ENCODE measurements around the gene ZNF75A.

The ZNF75A gene

DNA sequence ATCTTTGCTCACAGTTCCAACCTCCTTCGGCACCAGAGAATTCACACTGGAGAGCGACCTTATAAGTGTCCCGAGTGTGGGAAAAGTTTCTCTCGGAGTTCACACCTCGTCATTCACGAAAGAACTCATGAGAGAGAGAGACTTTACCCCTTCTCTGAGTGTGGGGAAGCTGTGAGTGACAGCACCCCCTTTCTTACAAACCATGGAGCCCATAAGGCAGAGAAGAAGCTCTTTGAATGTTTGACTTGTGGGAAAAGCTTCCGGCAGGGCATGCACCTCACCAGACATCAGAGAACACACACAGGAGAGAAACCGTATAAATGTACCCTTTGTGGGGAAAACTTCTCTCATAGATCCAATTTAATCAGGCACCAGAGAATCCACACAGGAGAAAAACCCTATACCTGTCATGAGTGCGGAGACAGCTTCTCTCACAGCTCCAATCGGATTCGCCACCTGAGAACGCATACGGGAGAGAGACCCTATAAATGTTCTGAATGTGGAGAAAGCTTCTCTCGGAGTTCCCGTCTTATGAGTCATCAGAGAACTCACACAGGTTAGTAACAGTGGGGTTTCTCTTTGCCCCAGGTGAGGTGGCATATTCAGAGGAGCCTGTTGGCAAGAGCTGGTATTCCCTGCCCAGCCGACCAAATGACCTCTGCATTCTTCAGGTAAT, 15.2 kb upstream of the ZNF75A start:
- DNase-seq: no peak

DNA sequence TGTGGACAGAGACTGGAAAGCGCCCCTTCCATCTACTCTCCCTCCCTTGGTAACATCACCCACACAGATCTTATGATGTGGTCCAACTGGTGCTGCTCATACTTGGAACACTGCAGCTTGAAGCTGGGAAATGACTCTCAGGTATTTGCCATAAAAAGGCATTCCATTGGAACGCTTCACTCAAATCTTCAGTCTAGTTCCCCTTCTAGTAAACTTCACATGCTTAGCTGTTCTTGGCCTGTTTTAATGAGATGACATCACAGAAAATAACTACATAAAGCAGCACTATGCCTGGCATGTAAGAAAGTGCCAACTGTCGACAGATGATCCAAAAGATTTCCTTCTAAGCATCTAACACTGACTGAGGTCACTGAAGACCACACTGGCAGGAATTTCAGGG, 12.7 kb upstream of the ZNF75A start:
- DNase-seq: no peak

DNA sequence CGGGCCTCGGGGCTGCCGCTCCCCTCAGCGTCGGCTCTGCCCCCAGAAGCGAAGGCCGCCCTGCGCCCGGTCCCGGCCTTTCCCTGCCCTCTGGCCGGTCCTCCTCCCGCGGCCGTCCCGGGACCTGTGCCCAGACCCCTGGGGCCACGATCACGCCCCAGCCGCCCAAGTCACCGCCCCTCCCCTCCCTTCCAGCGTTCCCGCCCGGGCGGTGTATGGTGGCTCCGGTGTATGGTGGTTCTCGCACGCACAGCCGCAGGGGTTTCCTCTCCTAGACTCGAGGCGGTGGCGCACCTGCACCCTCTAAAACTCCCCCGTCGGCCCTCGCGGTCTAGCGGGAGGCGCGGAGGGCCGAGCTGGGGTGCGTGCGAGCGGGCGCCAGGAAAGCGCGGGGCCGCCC, 10.1 kb upstream of the ZNF75A start:
- DNase-seq: no peak

DNA sequence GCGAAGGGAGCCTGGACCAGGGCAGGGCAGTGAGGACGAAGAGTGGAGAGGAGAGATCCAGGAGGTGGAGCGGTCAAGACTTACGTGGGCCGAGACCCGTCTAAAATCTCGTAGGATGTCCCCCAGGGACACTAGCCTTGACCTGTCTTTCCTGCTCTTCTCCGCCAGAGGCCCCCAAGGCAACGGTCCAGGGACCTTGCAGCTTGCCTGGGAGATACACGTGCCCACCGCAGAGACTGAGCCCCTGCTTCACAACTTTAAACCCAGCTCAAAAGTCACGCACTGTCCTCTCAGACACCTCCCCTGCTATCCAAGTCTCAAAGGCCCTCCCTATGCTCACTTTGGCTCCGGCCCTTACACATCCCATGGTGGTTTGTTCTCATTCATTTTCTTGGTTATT, 9.5 kb upstream of the ZNF75A start:
- DNase-seq: no peak

DNA sequence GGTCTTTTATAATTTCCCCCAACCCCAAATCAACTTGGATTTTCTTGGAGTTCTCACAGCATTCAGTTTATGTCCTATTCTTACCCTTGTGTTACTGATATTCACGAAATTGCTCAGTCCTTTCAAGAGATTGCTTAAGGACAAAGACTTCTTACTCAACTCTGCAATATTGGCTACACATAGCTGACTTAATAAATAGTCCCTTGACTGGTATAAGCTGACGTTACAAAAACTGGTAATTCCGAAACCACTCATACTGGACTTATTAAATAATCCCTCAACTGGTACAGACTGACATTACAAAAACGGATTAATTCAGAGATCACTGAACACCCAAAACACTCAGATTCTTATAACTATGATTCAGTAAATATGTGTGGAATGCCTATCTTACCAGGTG, 927 bp upstream of the ZNF75A start:
- DNase-seq: no peak

DNA sequence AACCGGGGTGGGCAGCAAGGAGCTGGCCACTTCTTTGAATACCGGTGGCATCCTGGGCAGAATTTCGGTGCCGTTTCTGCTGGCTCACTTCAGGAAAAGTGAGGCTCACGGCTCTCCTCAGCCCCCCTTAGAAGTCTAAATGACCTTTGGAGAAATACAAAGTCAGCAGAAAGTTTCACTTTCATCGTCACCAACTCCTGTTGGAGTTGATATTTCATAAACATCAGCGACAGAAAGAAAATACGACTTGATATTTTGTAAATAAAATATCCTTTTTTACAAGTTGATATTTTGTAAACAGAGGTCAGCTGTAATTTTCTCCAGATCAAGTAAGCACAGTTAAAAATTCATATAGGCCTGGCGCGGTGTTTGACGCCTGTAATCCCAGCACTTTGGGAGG, 781 bp downstream of the ZNF75A start:
- DNase-seq: no peak

DNA sequence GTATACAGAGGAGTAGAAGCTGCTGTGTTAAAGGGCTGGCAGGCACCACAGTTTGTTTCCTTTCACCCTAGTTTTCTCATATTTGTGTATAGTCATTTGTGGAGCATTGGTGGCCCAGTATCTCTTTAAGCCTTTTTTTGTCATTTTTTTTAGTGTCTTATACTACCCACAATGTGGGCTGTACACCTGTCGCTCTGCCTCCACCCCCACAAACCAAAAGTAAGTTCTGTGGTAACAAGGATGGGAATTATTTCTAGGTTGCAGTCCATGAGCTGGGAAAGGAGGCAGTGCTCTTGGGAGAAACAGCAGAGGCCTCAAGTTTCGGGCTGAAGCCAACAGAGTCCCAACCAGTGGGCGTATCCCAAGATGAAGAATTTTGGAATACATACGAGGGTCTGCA, 6.2 kb downstream of the ZNF75A start:
- no peak for DNase-seq

DNA sequence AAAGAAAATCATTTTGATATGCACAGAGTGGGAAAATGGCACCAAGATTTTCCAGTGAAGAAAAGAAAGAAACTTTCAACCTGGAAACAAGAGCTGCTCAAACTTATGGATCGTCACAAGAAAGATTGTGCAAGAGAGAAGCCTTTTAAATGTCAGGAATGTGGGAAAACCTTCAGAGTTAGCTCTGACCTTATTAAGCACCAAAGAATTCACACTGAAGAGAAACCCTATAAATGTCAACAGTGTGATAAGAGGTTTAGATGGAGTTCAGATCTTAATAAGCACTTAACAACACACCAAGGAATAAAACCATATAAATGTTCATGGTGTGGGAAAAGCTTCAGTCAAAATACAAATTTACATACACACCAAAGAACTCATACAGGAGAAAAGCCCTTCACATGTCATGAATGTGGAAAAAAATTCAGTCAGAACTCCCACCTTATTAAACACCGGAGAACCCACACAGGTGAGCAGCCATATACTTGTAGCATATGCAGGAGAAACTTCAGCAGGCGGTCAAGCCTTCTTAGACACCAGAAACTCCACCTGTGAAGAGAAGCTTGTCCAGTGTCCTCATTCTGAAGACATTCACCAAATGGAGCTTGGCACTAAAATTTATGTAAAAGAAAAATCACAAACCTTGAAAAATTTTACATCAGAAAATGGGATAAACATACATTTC, 12.2 kb downstream of the ZNF75A start:
- peak; percentile 5 for DNase-seq

DNA sequence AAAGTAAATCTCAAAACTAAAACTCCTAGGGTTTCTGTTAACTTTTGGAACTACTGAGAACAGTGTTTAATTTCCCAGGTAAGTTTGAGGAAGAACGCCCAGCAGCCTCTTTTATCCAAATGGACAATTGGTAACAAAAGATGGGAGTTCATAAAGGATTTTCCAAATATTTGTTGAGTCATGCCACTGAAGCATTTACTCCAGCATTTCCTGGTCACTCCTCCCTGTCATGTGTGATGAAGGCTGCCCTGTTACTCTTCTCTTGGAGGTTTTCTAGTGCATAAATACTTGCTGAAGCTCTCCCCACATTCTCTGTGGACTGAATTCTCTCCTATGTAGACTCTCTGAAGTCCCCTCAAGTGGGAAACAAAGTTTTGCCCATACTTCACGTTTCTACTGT, 16.5 kb downstream of the ZNF75A start:
- DNase-seq: no peak

DNA sequence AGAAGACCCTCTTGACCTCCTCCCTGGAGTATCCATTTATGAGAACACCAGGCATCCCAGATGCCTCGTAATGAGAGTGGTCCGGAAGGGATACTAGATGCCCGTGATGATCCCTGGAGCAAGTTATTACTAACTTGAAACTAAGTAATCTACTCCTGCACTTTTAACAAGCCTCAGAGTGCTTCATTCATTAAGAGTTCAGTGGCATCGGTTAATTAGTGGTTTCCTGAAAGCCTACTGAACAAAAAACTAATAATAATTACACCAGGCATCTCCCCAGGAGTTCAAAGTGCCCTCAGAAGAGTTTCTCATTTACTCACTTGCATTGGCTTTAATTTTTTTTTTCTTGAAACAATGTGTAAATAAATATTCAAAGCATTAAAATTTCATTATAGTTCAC, 22.2 kb downstream of the ZNF75A start:
- no peak for DNase-seq

DNA sequence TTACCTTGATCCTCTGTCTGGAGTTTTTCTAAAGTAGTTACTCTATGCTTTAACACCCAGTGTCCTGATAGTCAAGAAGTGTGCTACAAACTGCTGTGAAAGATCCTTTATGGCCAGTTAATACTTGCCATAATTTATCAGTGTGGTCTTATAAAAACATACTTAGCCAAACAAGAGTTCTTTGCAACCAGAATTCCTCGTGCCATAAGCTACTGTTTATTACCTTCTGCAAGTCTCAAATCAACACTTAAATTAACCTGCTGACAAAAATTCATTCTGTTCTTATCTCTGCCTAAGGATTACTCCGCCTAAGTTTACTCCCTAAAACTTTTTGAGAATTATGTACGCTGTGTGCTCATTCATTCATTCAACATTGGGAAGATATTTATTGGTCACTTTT, 22.8 kb downstream of the ZNF75A start:
- DNase-seq: no peak

DNA sequence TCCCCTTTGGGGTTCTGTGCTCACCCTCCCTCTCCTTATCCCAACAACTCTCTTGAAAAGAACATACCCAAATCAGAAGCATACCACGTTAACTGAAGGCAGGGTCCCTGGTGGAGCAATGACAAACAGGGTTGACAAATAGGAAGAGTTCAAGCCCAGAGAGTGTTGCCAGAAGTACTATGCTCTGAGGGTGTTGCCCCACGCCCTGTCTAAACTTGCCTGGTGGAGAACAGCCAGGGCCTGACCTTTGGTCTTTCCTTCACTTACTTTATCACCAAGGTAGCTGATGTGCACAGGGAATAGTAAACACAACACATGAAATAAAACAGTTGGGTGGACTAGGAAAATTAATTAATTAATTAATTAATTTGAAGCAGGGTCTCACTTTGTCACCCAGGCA, 23.3 kb downstream of the ZNF75A start:
- no peak for DNase-seq

DNA sequence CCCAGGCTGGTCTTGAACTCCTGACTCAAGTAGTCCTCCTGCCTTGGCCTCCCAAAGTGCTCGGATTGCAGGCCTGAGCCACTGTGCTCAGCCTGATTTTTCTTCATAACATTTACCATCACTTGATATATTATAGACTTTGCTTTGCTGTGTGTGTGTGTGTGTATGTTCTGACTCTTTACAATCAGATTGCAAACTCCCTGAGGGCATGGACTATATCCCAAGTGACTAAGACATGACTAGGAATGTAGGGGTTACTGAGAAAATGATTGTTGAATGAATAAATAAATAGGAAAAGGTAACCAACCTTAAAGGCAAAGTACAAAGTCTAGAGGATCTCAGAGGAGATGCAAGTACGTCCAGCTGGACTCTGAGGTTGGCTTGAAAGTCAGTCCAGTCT, 40.7 kb downstream of the ZNF75A start:
- no peak for DNase-seq

DNA sequence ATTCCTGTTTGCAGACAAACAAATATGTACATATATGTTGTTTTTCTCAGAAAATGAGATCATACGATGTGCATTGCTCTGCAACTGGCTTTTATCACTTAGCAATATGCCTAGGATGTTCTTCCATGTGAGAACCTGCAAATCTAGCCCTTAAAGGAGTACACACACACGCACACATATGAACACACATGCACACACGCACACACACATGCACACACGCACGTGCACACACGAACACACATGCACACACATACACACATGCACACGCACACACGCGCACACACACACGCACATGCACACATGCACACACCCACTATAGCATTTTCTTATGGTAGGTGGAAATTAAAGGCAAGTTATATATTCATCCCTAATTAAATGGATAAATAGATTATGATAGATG, 42.3 kb downstream of the ZNF75A start:
- no peak for DNase-seq

DNA sequence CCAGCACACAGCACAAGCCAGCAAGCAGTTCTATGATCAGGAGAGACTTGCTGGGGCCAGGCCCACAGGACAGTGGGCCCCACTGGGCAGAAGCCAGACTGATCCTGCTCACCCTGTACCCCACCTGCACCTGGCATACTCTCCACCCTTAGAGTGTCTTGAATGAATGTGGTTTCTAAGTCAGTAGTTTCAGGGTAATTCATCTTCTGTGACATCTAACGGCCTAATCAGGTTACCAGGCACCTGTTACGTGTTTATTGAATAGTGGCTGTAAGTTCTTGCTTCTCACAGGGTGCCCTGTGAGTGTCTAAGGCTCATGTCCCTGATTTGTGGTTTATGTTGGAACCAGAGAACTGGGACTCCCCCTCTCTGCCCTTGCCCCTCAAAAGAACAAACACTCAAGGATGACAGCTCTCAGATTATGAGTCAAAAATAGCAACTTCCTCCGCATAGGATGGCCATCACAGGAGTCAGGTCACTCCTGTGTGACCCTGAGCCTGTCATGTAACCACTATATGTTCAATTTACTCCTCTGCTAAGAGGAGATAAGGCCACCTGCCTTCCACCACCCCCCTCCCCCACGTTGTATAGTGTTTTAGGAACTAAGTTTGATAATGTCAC, 43.4 kb downstream of the ZNF75A start:
- no peak for DNase-seq

DNA sequence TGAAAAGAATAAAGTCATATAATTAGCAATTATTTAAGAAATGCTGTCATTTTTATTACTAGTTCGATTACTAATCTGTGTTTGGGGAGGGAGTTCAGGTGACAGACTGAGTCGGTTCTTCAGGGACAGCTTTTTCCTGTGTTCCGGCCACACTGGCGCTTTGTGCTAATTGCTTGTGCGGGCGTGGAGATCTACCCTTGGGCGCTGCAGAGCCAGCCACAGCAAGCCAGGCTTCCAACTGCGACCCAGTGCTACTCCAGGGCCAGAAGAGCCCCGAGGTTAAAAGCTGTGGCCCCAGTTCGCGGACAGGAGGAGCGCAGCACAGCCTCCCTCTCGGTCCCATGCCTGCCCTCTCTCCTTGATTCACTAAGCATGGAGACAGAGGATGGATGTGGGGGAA, 43.9 kb downstream of the ZNF75A start:
- no peak for DNase-seq

DNA sequence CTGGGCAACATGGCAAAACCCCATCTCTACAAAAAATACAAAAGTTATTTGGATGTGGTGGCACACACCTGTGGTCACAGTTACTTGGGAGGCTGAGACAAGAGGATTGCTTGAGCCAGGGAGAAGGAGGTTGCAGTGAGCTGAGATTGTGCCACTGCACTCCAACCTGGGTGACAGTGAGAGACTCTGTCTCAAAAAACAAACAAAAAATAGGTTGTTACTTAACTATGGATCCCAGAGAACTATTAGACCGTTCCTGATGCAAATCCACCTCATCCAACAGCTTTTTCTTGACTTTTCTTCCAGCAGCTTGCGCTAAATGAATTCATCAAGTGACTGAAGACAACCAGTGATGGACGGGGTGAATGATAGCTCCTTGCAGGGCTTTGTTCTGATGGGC, 50.3 kb downstream of the ZNF75A start, which contains the start of gene OR2C1:
TSS of gene OR2C1 (plus strand) at position 301 of the 400 bp plus-strand sequence. CDS start at position 353, 52 bp downstream.
- no peak for DNase-seq

DNA sequence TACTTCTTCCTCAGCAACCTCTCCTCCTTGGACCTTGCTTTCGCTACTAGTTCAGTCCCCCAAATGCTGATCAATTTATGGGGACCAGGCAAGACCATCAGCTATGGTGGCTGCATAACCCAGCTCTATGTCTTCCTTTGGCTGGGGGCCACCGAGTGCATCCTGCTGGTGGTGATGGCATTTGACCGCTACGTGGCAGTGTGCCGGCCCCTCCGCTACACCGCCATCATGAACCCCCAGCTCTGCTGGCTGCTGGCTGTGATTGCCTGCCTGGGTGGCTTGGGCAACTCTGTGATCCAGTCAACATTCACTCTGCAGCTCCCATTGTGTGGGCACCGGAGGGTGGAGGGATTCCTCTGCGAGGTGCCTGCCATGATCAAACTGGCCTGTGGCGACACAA, 50.8 kb downstream of the ZNF75A start:
- DNase-seq: no peak

DNA sequence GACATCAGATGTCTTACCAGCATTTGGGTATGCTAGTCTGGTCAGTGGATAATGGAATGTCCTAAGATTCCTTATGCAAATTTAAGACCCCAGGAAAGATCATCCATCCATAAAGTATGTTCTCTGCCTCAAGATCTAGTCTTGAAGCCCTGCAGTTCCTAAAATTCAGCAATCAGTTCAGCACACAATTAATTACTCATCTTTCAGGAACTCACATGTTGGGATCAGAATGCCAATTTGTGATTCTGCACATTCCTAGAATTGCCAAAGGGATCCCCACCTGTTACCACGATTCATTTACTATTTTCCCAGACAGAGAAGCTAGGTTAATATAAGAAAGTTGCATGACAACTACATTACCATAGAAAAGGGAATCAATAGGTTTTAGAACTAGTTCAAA, 53.6 kb downstream of the ZNF75A start:
- DNase-seq: no peak

DNA sequence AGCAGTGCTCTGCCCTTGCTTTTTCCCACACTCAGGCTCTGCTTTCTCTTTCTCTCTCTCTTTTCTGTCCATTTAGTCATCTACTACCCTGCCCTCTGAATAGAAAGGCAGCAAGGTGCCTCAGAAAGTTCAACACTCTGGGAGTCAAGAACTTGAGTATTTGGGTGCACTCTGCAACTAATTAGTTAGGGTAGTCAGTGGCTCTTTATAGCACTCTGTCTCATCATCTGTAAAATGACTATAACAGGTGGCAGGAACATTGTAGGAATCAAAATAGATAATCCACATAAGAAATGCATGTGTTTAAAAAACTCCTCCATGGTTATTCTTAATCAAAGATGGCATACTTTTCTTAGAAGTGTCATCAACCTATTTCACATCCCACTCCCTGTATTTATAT, 57.6 kb downstream of the ZNF75A start:
- no peak for DNase-seq

DNA sequence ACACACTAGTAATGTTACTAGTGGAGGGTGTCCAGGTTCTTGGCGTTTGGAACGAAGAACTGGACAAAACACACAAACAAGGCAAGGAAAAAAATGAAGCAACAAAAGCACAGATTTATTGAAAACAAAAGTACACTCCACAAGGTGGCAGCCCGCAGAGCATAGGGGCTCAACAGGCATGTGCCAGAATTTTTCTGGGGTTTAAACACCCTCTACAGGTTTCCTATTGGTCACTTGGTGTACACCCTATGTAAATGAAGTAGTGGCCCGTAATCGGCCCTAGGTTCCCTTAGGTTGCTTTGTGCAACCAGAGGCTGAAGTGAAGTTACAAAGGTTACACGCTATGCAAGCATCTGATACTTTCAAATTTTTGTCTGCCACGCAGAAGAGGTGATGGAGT, 58.5 kb downstream of the ZNF75A start:
- no peak for DNase-seq

DNA sequence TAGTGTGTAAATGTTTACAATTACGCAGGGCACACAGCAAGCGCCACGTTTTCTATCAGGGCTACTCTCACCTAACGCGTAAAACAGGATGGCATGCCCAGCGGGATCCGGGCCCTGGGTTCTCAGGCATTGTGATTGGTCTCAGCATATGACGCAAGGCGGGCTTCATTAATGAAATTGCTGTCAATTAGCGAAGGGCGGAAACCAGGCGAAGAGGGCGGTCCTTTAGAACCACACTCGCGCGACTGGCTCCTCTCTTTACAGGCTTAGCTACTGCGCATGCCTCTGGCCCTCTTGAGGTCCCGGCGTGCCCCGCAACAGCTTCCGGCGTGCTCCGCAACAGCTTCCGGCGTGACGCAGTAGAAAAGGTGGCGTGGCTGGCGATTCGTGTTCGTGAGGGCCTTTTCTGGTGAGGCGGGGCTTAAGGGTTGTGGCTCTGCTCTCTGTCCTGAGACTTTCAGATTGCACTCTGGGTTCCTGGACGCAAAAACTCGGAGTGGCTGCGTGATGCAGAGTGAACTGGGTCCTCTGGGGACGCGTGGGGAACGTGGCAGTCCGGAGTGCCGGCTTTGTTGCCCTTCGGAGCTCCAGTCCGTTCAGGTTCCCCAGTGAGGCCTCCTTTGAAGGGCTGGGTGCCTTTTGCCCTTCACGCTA, 59.6 kb downstream of the ZNF75A start:
- DNase-seq: peak; percentile 41

Data from DMS153 (cell line).